Central memory CD4-positive, alpha-beta T cell (primary cell): ENCODE results near the gene ZNF407.

Experiments used
- DNase-seq: peaks from one replicate; pipeline ENCODE4 v3.0.0; 2022

ZNF407 gene

DNA sequence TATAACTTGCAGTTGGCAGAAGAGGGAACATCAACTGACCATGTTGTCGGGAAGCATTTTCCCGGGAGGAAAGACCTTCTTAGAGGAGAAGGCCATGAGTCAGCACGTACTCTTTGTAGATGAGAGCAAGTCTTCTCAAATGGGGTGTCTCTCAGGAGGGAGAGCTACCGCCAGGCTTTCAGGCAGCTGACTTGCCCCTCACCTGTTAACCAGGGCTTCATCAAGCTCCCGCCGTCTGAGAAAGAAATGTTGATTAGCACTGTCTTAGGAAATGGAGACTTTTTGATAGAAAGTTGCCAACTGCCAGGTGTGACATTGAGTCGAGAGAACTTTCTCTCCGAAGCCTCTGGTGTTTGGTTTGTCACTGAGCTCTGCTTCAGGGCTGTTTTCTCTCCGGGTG lies 196.1 kb downstream of the ZNF407 start:
- DNase-seq: no peak

GRCh38 chr18:74795751-74796150 lies 198.1 kb downstream of the ZNF407 start:
- no peak for DNase-seq

DNA sequence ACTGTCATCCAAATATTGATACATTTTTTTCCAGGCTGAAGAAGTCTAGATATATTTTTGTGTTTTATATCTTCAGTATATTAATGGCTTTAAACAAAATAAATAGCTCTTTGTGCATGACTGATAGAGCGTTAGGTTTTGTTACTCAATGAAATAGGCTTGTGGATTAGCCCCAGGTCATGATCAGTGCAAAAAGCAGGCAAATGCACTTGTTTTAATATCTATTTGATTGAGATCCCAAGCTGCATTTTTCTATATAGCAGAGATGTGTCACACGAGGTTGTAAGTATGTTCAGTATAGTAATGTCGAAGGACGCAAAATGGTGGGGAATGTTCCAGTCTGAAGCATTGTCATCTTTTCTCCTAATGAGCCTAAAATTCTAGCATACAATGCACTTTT lies 198.5 kb downstream of the ZNF407 start:
- DNase-seq: no peak

- no peak for DNase-seq
Measured at GRCh38 chr18:74796841-74797576, 199.3 kb downstream of the ZNF407 start.

GRCh38 chr18:74797577-74798151 lies 200.0 kb downstream of the ZNF407 start:
- DNase-seq: no peak

GRCh38 chr18:74799542-74799941 lies 201.9 kb downstream of the ZNF407 start:
- no peak for DNase-seq

DNA sequence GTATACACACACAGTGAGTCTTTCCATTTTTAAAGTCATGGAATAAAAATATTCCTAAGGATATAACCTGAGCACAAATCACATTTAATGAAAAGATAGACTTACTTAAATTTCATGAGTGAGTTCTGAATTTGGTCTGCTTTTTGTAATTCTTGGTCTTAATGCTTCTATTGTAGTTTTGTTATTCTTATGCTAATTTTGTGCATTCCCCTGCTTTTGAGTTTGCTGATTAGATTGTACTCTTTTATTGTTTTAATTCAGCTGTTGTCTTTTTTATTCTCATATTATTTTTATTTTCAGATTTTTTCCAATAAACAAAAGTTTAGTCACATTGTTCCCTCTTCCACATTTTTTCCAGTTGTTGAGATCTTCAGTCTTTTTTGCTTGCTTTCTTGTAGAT lies 202.4 kb downstream of the ZNF407 start:
- DNase-seq: no peak

DNA sequence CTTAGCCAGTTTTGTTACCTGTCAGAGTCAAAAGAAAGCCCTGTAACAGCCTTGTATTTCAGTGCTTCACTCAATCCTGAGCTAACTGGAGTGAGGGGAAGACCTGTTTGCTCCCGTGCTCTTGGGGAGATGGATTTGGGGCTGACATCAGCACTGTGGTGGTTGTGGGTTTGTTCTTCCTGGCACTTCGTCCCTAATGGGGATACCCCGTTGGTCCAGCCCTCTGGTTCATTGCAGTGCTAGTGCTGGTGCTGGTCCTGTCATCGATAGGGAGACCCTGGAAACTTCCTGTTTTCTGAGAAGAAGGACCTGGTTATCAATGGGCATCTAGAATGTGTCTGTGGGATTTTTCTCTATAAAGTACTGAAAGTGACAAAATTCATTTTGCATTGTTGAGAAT lies 205.4 kb downstream of the ZNF407 start:
- no peak for DNase-seq

- DNase-seq: no peak
Measured at GRCh38 chr18:74803769-74804168, 206.1 kb downstream of the ZNF407 start.

DNA sequence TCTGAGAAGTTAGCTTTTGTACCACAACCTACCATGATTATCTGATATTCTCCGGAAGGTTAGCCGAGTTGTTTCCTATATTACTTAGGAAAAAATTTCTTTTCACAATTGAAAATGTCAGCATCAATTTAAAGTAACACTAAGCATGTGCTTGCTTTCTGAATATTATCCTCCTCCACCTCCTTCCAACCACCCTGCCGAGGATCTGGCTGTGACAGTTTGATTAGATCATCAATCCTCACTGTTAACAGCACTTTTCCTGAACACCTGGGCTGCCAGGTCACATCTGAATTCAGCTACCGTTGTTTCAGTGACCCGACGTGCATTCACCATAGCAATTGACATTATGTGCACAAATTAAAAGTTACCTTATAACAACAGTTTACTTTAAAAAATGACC lies 207.0 kb downstream of the ZNF407 start:
- DNase-seq: no peak

GRCh38 chr18:74806073-74806472 lies 208.4 kb downstream of the ZNF407 start:
- DNase-seq: no peak

- no peak for DNase-seq
Measured at GRCh38 chr18:74806700-74807416, 209.2 kb downstream of the ZNF407 start.

GRCh38 chr18:74817576-74817975 lies 219.9 kb downstream of the ZNF407 start:
- no peak for DNase-seq

GRCh38 chr18:74818516-74819175 lies 221.0 kb downstream of the ZNF407 start:
- DNase-seq: no peak

GRCh38 chr18:74819433-74820059 lies 221.9 kb downstream of the ZNF407 start:
- no peak for DNase-seq

DNA sequence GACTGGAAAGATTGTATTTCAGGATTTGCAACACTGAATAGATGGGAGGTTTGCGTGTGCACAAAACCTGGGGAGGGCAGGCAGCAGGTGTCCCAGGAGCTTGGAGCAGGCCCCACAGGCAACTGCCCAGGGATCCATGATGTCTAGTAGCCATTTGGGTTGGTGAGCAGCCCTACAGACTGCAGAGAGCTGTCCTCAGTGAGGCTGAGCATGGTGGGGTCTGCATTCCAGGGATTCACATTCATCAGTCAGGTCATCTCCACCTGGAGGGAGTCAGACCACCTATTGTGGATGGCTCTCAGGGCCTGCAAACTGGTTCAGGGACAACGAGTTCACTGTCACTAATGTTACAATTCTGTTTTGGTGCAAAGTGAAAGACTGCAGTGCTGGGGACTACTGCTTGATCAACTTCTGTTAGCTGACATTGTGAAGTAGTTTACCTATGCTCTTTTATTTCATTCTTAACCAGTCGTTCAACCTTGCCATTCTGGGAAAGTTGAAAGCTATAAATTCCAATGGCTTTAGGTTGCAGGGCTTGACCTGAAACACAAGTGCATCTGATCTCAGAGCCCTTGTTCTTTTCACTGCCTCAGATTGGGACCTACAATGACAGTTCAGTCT lies 222.6 kb downstream of the ZNF407 start:
- no peak for DNase-seq

GRCh38 chr18:74825460-74825859 lies 227.8 kb downstream of the ZNF407 start:
- no peak for DNase-seq

GRCh38 chr18:74826572-74826971 lies 228.9 kb downstream of the ZNF407 start:
- no peak for DNase-seq

DNA sequence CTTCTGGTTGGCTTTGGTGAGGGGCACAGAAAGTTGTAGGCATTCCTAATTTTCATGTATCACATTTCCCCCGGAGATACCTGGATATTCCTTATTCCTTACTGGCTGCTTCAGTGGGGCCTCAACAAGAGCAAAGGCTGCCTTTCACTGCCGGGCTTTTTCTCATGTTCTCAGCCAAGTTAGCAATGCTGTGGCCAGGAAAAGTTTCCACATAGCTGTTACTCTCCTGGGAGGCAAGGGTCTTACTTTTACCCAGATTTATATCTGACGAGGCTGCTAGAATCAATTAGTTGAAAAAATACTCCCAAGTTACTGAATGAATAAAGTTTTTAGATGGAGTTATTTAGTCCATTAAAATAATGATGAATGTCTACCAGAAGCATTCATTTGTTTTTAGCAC lies 230.5 kb downstream of the ZNF407 start:
- no peak for DNase-seq

GRCh38 chr18:74831571-74832250 lies 234.0 kb downstream of the ZNF407 start:
- DNase-seq: no peak

DNA sequence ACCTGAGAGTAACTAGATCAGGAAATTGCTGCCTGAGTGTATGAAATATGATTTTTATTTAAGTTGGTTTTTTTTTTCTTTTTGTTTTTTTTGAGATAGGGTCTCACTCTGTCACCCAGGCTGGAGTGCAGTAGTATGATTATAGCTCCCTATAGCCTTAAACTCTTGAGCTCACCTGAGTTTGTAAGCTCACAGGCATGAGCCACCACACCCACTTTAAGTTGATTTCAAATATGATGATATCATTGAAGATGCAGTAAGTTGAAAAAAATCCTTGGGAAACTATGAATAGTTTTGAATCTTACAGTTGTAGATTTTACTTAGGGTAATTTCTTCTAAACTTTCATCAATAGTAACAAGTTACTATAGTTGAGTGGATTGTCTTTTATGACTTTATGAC lies 234.7 kb downstream of the ZNF407 start:
- DNase-seq: no peak

- no peak for DNase-seq
Measured at GRCh38 chr18:74832999-74833398, 235.3 kb downstream of the ZNF407 start.
